ENCODE results near the gene TMA16.

TMA16 gene

DNA sequence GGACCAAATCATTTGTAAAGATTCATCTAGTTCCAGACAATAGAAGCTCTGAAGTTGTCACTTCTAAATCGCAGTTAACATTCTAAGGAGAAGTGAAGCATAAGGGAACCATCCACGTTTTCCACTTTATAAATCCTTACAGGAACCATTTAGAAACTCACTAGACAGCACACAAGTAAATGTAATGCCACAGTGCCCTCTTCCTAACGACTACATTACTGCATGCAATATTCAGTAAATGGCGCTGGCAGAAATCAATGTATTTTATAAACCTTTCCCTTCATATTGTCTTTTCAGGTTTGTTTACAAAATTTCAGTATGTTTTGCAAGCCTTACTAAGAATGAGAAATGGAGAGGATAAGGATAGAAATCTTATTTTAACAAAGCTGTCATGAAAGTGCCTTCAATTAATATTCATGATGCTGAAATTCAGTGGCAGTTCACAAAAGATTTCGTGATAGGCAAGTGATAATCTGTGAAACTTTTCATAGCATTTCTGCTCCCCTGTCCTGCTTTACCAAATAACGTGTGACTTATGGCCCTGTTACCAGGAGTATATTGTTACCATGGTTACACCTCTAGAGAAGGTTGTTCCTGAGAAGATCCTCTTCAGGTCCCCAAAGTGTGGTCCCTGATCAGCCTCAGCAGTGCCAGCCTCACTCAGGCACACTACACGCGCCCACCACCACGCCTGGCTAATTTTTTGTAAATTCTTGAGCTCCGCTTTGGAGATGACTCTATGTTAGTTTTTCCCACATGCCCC lies 54.2 kb downstream of the TMA16 start:
- TF ChIP-seq, protein P1, sequence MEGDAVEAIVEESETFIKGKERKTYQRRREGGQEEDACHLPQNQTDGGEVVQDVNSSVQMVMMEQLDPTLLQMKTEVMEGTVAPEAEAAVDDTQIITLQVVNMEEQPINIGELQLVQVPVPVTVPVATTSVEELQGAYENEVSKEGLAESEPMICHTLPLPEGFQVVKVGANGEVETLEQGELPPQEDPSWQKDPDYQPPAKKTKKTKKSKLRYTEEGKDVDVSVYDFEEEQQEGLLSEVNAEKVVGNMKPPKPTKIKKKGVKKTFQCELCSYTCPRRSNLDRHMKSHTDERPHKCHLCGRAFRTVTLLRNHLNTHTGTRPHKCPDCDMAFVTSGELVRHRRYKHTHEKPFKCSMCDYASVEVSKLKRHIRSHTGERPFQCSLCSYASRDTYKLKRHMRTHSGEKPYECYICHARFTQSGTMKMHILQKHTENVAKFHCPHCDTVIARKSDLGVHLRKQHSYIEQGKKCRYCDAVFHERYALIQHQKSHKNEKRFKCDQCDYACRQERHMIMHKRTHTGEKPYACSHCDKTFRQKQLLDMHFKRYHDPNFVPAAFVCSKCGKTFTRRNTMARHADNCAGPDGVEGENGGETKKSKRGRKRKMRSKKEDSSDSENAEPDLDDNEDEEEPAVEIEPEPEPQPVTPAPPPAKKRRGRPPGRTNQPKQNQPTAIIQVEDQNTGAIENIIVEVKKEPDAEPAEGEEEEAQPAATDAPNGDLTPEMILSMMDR (IDR thresholded peaks at IDR 0.05; ENCODE audit: low read depth, low read length): peak; percentile 33; the same call in 1 of the 2 replicates
- no peak overlapping the region for H3K4me3 ChIP-seq (ENCODE audit: low read depth, low read length)

DNA sequence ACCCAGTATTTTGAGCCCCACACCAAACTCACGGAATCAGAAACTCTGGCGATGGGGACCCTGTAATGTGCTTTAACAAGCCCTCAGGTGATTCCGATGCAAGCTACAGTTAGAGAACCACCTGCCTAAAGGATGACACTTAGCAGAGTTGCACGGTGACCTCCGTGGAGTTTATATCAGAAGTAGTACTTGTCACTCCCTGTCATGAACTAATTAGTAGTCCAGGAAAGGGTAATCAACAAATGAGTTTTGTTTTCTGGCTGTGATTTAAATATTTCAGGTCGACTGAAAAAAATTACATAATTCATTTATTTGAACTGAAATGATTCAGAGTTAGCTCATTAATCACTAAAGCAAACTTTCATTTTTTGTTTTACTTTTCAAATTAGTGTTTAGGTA lies 56.4 kb downstream of the TMA16 start:
- no peak overlapping the region for H3K4me3 ChIP-seq (ENCODE audit: low read depth, low read length)
- TF ChIP-seq, protein P1 (IDR thresholded peaks at IDR 0.05; ENCODE audit: low read depth, low read length): no peak

GRCh38 chr4:163553146-163553545 lies 58.7 kb downstream of the TMA16 start:
- H3K4me3 ChIP-seq (ENCODE audit: low read depth, low read length): no peak overlapping the region
- TF ChIP-seq, protein P1 (IDR thresholded peaks at IDR 0.05; ENCODE audit: low read depth, low read length): no peak

GRCh38 chr4:163554870-163555465 lies 60.5 kb downstream of the TMA16 start:
- H3K4me3 ChIP-seq (ENCODE audit: low read depth, low read length): no peak overlapping the region
- TF ChIP-seq, protein P1 (IDR thresholded peaks at IDR 0.05; ENCODE audit: low read depth, low read length): peak; percentile 27; the same call in 1 of the 2 replicates

DNA sequence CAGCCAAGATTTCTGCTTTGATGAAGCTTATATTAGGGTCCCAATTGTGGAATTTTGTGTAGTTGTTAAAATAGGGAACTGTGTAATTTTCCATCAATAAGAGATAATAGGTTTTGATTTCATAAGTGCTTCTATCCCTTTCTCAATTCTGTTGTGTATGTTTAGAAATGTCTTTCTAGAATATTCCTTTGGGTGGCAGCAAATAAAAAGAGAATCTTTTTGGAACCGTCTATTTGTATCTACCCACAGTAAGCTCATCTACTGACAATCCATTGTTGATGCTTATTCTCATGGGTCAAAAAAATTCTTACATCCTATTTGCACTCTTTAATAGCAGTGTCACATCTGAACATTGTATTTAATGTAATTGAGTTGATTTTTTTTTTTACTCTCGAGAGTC lies 61.7 kb downstream of the TMA16 start:
- no peak overlapping the region for H3K4me3 ChIP-seq (ENCODE audit: low read depth, low read length)
- TF ChIP-seq, protein P1 (IDR thresholded peaks at IDR 0.05; ENCODE audit: low read depth, low read length): no peak

DNA sequence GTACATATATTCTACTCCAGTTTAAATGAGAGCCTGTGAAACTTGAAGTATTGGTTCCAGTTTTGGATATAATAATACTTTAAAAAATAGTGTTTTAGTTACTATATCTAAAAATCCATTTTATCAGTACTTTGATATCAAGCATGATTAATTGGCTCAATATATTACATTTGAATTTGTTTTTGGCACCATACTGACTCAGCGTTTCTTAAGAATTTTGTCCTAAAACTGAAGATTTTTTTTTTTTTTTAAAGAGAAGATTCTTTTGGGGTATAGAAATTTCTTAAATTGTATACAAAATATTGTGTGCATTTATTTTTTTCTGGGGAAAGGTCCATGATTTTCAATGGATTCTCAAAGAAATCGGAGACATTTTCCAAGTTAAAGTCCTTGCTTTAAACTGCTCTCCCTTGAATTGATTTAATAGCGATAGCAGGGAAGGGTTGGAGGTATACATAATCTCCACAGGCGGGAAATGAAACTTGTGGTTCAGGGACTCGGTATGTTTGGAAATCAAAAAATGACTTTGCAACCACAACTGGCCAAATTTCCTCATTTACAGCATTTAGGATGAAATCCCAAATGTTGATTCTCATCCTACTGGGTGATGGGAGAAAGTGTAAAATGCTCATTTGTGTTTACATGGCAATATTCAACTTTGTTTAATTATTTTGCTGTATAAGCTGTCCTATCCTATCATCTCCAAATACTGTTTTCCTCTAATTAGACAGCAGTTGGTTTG lies 62.3 kb downstream of the TMA16 start:
- H3K4me3 ChIP-seq (ENCODE audit: low read depth, low read length): no peak overlapping the region
- TF ChIP-seq, protein P1 (IDR thresholded peaks at IDR 0.05; ENCODE audit: low read depth, low read length): no peak
